ENCODE measurements around the gene MEIOSIN.

DNA sequence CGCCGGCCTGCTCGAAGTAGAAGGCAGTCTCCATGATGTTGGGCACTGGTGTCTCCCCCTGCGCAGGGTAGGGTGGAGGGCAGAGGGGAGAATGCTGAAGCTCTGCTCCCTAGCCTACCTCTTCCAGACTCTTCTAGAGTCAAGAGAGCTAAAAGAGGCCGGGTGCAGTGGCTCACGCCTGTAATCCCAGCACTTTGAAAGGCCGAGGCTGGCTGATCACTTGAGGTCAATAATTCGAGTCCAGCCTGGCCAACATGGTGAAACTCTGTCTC lies 71.7 kb downstream of the MEIOSIN start:
- TF ChIP-seq CTCF (IDR thresholded peaks at IDR 0.05; ENCODE audit: low read depth, low read length) (no peak), EZH2phosphoT487 (IDR thresholded peaks at IDR 0.05; ENCODE audit: low read depth) (no peak)
